Natural killer cell (primary cell): ENCODE data around the gene PSPH. TPM values are rescaled to one million over a fixed set of nuclear protein-coding genes. Genes with fewer than 3 reads are reported as not detected.
"Not testable (repeated sequence)": the region's sequence is repeated elsewhere in the genome, so short reads cannot be mapped to it uniquely, and the experiment has no call there.

Experiments used
- ATAC-seq, 3 donors: fragments of 150-1000 bp in 2 of 3; fragments of 200-7000 bp in 1 of 3; cut with Tn5 transposase; 1 replicate in 1 of 3; 2 replicates in 2 of 3; pipeline ENCODE4 v1.10.0; 2021; ENCODE audit warnings: mild to moderate bottlenecking in 2 of 3, moderate library complexity in 2 of 3
- DNase-seq, 2 donors: peaks; one replicate each; pipeline versions ENCODE4 v3.0.0 to v3.0.0-alpha.2; 2013 to 2021; ENCODE audit warnings: mixed read lengths in 1 of 2
- H3K27ac ChIP-seq: one replicate; pipeline ENCODE4 v1.5.1; 2013; ENCODE audit warnings: mild to moderate bottlenecking, low read length
- H3K27me3 ChIP-seq: one replicate; pipeline ENCODE4 v1.6.1; 2013; ENCODE audit warnings: low read length; ENCODE audit not compliant: control insufficient read depth, insufficient read depth
- H3K36me3 ChIP-seq: one replicate; pipeline ENCODE4 v1.6.1; 2013; ENCODE audit warnings: low read length; ENCODE audit not compliant: control insufficient read depth, insufficient read depth
- H3K4me1 ChIP-seq: one replicate; pipeline ENCODE4 v1.6.1; 2013; ENCODE audit warnings: low read length; ENCODE audit not compliant: control insufficient read depth, insufficient read depth
- H3K4me3 ChIP-seq: one replicate; pipeline ENCODE4 v1.5.1; 2013; ENCODE audit warnings: low read length
- H3K9me3 ChIP-seq: one replicate; pipeline ENCODE4 v1.6.1; 2013; ENCODE audit warnings: low read length; ENCODE audit not compliant: control insufficient read depth, insufficient read depth
- H3K27ac Mint-ChIP-seq, 2 donors: one replicate each; pipeline ENCODE4 v1.8.0; 2022; ENCODE audit warnings: mild to moderate bottlenecking in 2 of 2, mixed read lengths in 2 of 2, moderate library complexity in 1 of 2
- H3K27me3 Mint-ChIP-seq, 2 donors: one replicate each; pipeline ENCODE4 v1.8.0; 2022; ENCODE audit warnings: low read depth in 2 of 2, mixed read lengths in 2 of 2
- H3K36me3 Mint-ChIP-seq: one replicate; pipeline ENCODE4 v1.8.0; 2022; ENCODE audit warnings: mixed read lengths
- H3K4me1 Mint-ChIP-seq, 2 donors: one replicate each; pipeline ENCODE4 v1.8.0; 2022; ENCODE audit warnings: mixed read lengths in 2 of 2
- H3K4me3 Mint-ChIP-seq: one replicate; pipeline ENCODE4 v1.8.0; 2022; ENCODE audit warnings: mild to moderate bottlenecking, moderate library complexity, mixed read lengths
- H3K9me3 Mint-ChIP-seq, 2 donors: one replicate each; pipeline ENCODE4 v1.8.0; 2022; ENCODE audit warnings: mixed read lengths in 2 of 2
- CTCF ChIP-seq: fragments of 200-600 bp; IDR thresholded peaks from one replicate; pipeline ENCODE4 v1.8.0; 2022; ENCODE audit warnings: antibody characterized with exemption
- WGBS: methylation state at CpG from one replicate; pipeline ENCODE4 v1.1.7; 2013; ENCODE audit warnings: missing lambda C conversion rate; ENCODE audit not compliant: insufficient coverage; 5-methylcytosine and 5-hydroxymethylcytosine counted together
- intact Hi-C: fragments of 100-400 bp; cut with micrococcal nuclease; formaldehyde crosslinking; loops from one replicate; pipeline ENCODE4 v1.14.2; 2022
- total RNA-seq, 4 donors: library from RNA; stranded (reverse); fragments of 120-200 nt in 1 of 4; gene quantifications; one replicate each; pipeline versions ENCODE4 v1.2.3 to v1.2.4, GENCODE V29; 2013 to 2022

The PSPH gene
- total RNA-seq, 3 donors from 2014 or later (not counting 1 experiment from before 2014, with no cell fraction given) = 2.8 to 4.1 (median 3.8) TPM

- no peak overlapping the region for H3K27ac ChIP-seq
- peak; percentile 59 to 78 for DNase-seq
- Mint-ChIP-seq H3K9me3 (no peaks in the 10 kb centered on the region), H3K4me3 (no peak overlapping the region), H3K27me3 (no peaks in the 10 kb centered on the region), H3K27ac (peak overlapping the region in 1 of 2 donors; percentile 7), H3K36me3 (peaks cover 7% of the 10 kb centered on the region), H3K4me1 (peaks cover 6 to 14% of the 10 kb centered on the region in 2 donors)
- intact Hi-C loops = loop anchor here (1.0 kb wide), 2 partner anchors 70 to 433 kb away; no protein-coding TSS in a partner anchor
- WGBS = 38% methylated on average over 18 of the region's 19 CpGs
- ATAC-seq = peak; percentile 87 to 98 (median 95)
- peaks cover 5% of the 10 kb centered on the region for H3K4me1 ChIP-seq
- H3K36me3 ChIP-seq = peaks cover 29% of the 10 kb centered on the region
- no peaks in the 10 kb centered on the region for H3K27me3 ChIP-seq
- no peak overlapping the region for H3K4me3 ChIP-seq
- peak; percentile 89 for TF ChIP-seq CTCF
- H3K9me3 ChIP-seq = no peaks in the 10 kb centered on the region
These were observed 23.1 kb upstream of the PSPH start for GRCh38 chr7:56074371-56074791.

- intact Hi-C loops, H3K9me3 ChIP-seq, DNase-seq, H3K27ac Mint-ChIP-seq, H3K4me3 ChIP-seq, H3K27me3 ChIP-seq, H3K27me3 Mint-ChIP-seq, H3K27ac ChIP-seq, ATAC-seq, H3K9me3 Mint-ChIP-seq: not testable (repeated sequence)
- peaks cover 27 to 31% of the 10 kb centered on the region in 2 donors for H3K4me1 Mint-ChIP-seq
- peak overlapping the region; percentile 10 for H3K4me3 Mint-ChIP-seq
- peaks cover 15% of the 10 kb centered on the region for H3K36me3 Mint-ChIP-seq
- H3K4me1 ChIP-seq = peaks cover 14% of the 10 kb centered on the region
- 91% methylated on average over 13 of the region's 13 CpGs for WGBS
- H3K36me3 ChIP-seq = peaks cover 28% of the 10 kb centered on the region
These were observed 15.1 kb upstream of the PSPH start for GRCh38 chr7:56066376-56066775.

- H3K4me3 Mint-ChIP-seq = peak within 1 kb of the TSS; percentile 95
- Histone ChIP-seq H3K27ac (peak within 1 kb of the TSS; percentile 84), H3K27me3 (no peaks in the 10 kb centered on the region), H3K9me3 (no peaks in the 10 kb centered on the region), H3K36me3 (peaks cover 35% of the 10 kb centered on the region), H3K4me1 (peaks cover 14% of the 10 kb centered on the region), H3K4me3 (peak within 1 kb of the TSS; percentile 99)
- H3K27ac Mint-ChIP-seq = peak within 1 kb of the TSS; percentile 95 to 98
- DNase-seq = peak; percentile 92 to 97
- H3K4me1 Mint-ChIP-seq = peaks cover 27 to 31% of the 10 kb centered on the region in 2 donors
- ATAC-seq = peak; percentile 88 to 94 (median 94)
- no peaks in the 10 kb centered on the region for H3K27me3 Mint-ChIP-seq
- intact Hi-C loops = loop anchor here (1.0 to 5.0 kb wide), 3 partner anchors 13 to 697 kb away; partner anchors contain the start of genes CCT6A, LANCL2, MRPS17 and PSPH
- H3K9me3 Mint-ChIP-seq = no peaks in the 10 kb centered on the region
- peaks cover 15% of the 10 kb centered on the region for H3K36me3 Mint-ChIP-seq
- no peak for TF ChIP-seq CTCF
- WGBS = under 1% methylated on average over 49 of the region's 49 CpGs
These were observed 12.8 kb upstream of the PSPH start, which contains the start of gene SUMF2 for GRCh38 chr7:56063882-56064625. TSS of gene SUMF2 (plus strand) at chr7:56064286. CDS start at chr7:56064312, 26 bp downstream.

GRCh38 chr7:56063500-56063881 lies 12.2 kb upstream of the PSPH start:
- Mint-ChIP-seq H3K27ac (peak overlapping the region; percentile 95 to 98), H3K36me3 (peaks cover 15% of the 10 kb centered on the region), H3K4me3 (peak overlapping the region; percentile 95), H3K4me1 (peaks cover 27 to 31% of the 10 kb centered on the region in 2 donors), H3K9me3 (no peaks in the 10 kb centered on the region), H3K27me3 (no peaks in the 10 kb centered on the region)
- Histone ChIP-seq H3K27ac (peak overlapping the region; percentile 84), H3K4me3 (no peak overlapping the region), H3K36me3 (peaks cover 37% of the 10 kb centered on the region), H3K9me3 (no peaks in the 10 kb centered on the region), H3K27me3 (no peaks in the 10 kb centered on the region), H3K4me1 (peaks cover 14% of the 10 kb centered on the region)
- WGBS = 91% methylated on average over 6 of the region's 7 CpGs
- no peak for ATAC-seq
- intact Hi-C loops = loop anchor here (5.0 kb wide), 2 partner anchors 111 to 696 kb away; partner anchors contain the start of genes LANCL2 and MRPS17
- TF ChIP-seq CTCF = no peak
- no peak for DNase-seq
